GM13976 (cell line): ENCODE measurements around the gene TIMP1.
A peak's percentile ranks its signal among the peaks of the same experiment; 100 is the strongest.

Source experiments
- DNase-seq: peaks from one replicate; pipeline ENCODE4 v3.0.0; 2012; ENCODE audit warnings: low spot score
- in situ Hi-C: fragments of 300-500 bp; cut with MboI; formaldehyde crosslinking; loops from one replicate; pipeline ENCODE4 v1.12.0; 2022; ENCODE audit warnings: low sequenced_read_pairs, mixed read lengths, inconsistent platforms; ENCODE audit not compliant: unreplicated experiment
- TF ChIP-seq, protein P1 (sequence below): IDR thresholded peaks from 2 replicates; pipeline ENCODE4 v1.5.1; 2012; ENCODE audit warnings: borderline replicate concordance, mild to moderate bottlenecking; ENCODE audit not compliant: insufficient read depth; ENCODE audit errors: extremely low read depth, missing control alignments, control extremely low read depth

The TIMP1 gene

DNA sequence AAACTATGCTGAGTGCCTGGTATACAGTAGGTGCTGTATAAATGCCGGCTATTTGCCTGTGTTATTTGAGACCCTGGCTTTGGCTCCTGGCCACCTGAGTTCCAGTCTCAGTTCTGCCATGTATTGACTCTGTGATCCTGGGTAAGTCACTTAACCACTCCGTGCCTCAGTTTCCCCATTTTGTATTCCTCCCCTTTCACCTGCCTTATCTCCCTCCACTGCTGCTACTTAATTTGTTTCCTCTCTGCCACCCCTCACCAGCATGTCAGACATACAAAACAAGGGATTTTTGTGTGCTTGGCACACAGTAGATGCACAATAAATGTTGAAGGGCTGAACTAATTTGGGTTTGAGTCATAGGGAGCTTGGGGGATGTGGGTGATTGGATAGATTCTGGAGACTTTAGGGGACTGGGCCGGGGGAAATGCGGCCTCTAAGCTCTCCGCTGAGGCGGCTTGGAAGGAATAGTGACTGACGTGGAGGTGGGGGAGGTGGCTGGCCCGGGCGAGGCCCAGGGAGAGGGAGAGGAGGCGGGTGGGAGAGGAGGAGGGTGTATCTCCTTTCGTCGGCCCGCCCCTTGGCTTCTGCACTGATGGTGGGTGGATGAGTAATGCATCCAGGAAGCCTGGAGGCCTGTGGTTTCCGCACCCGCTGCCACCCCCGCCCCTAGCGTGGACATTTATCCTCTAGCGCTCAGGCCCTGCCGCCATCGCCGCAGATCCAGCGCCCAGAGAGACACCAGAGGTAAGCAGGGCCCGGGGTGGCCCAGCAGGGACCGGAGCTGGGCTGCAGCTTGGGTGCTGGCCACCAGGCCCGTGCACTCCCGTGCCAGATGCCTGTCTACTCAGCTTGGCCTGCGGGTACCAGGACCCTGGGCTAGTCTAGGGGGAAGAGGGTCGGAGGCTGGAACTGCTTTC, at the start of gene TIMP1:
TSS of gene TIMP1 (plus strand) at position 706 of the 917 bp plus-strand sequence. CDS start 980 bp downstream, outside the sequence.
- TF ChIP-seq, protein P1, sequence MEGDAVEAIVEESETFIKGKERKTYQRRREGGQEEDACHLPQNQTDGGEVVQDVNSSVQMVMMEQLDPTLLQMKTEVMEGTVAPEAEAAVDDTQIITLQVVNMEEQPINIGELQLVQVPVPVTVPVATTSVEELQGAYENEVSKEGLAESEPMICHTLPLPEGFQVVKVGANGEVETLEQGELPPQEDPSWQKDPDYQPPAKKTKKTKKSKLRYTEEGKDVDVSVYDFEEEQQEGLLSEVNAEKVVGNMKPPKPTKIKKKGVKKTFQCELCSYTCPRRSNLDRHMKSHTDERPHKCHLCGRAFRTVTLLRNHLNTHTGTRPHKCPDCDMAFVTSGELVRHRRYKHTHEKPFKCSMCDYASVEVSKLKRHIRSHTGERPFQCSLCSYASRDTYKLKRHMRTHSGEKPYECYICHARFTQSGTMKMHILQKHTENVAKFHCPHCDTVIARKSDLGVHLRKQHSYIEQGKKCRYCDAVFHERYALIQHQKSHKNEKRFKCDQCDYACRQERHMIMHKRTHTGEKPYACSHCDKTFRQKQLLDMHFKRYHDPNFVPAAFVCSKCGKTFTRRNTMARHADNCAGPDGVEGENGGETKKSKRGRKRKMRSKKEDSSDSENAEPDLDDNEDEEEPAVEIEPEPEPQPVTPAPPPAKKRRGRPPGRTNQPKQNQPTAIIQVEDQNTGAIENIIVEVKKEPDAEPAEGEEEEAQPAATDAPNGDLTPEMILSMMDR, result no peak
- peak; percentile 88 for DNase-seq
- in situ Hi-C loops, result no loop called here

DNA sequence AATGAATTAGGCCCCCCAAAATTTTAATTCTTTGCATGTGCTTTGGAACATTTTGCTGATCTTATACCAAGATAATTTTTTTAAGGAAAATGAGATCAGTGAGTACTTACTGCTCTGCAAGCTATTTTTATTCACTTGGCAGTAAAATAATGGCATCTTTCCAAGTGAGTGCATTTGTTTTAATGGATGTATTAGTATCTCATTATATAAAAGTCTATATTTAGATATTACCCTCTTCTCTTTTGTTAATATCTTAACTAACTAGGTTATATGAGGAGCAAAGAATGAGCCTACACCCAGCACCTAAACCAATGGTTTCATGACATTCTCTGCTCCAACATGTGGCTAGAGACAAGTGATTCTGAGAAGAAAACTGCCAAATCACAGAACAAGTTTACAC, 42.4 kb upstream of the TIMP1 start:
- in situ Hi-C loops, result no loop called here
- DNase-seq, result no peak
- TF ChIP-seq, protein P1, result no peak

DNA sequence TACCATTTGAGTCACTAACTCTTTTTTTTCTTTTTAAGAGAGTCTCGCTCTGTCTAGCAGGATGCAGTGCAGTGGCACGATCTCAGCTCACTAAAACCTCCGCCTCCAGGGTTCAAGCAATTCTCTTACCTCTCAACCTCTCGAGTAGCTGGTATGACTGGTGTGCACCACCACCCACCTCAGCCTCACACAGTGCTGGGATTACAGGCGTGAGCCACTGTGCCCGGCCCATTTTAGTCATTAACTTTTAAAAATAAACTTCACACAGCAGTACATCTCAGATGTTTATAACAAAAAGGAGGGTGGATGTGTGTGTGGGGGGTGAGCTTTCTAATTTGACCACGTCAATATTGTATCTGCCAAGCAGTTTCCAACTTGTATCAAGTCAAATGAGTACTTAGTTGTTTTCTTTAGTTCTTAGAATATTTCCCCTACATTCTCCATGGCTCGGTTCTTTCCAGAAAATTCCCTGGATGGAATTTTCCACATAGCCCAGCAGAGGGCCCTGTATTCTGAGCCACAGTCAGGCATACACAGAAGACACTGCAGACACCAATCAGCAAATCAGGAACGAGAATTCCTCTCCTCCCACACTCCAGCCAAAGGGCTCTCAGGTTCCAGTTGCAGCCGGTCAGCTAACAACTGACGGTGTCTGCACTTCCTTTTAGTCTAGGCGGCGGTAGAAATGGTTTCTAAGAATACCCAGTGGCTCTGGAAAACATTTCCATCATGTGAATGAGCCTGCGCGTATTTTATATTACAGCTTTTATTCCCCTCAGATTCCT, 41.3 kb upstream of the TIMP1 start:
- peak; percentile 63 for DNase-seq
- in situ Hi-C loops, result no loop called here
- TF ChIP-seq, protein P1, result peak; percentile 28

DNA sequence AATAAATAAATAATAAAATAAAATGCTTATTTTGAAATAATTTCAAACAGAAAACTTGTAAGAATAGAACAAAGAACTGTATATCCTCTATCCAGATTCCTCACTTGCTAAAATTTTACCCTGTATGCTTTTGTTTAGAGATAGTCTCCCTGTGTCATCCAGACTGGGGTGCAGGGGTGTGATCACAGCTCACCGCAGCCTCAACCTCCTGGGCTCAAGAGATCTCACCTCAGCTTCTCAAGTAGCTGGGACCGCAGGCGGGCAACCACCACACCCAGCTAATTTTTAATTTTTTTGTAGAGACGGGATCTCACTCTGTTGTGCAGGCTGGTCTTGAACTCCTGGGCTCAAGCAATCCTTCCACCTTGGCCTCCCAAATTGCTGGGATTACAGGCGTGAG, 38.7 kb upstream of the TIMP1 start:
- in situ Hi-C loops, result no loop called here
- TF ChIP-seq, protein P1, result no peak
- no peak for DNase-seq

DNA sequence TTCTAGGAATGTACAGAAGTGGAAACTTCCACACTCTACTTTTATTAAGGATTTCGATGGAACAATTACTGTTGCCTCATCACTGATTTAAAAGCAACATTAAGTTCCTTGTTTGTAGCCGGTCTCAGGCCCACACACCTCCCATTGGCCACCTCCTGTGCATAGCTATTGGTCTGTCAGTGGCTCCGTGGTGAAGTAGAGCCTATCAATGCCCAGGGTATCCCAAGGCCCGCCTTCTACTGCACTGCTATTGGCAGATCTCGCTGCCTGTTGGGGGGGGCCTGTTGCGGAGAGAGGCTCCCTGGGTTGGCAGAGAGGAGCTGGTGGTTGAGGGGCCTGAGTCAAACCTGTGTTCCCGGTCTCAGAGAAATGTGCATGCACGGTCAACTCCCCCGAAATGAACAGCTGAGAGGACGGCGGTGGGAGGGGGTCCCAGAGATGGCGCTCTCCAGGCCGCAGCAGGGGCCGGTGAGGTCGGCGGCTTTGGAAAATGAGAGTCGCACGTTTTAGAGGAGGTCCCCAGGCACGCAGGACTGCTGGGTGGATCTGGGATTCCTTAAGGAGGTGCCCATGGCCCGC, 26.1 kb upstream of the TIMP1 start:
- in situ Hi-C loops, result no loop called here
- TF ChIP-seq, protein P1, result no peak
- peak; percentile 74 for DNase-seq

DNA sequence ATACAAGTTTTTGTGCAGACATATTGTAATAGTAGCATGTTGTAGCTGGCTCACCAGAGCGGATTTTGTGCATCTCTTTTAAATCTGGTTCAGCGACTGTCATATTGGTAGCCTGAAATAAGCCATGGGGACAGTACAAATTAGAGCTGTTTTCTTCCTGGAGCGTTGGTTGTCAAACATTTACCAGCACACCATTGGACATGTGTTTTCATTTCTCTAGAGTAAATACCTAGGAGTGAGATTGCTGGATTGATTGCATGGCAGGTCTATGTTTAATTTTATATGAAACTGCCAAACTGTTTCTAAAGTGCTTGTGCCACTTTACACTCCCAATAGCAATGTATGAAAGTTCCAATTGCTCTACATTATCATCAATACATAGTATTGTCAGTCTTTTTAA, 23.8 kb upstream of the TIMP1 start:
- TF ChIP-seq, protein P1, result no peak
- in situ Hi-C loops, result no loop called here
- DNase-seq, result no peak
